Stimulated activated CD4-positive, alpha-beta T cell treated with anti-CD3 and anti-CD28 coated beads, TNF-alpha, amount 100 ng/mL, for 1 hour (primary cell): ENCODE data around the gene PRDM16.

ENCODE experiments used
- DNase-seq, 3 donors: peaks; one replicate each; pipeline ENCODE4 v3.0.0-alpha.2; 2020; ENCODE audit warnings: low read depth in 3 of 3, low spot score in 1 of 3

Gene PRDM16

GRCh38 chr1:3315399-3316339 lies 246.7 kb downstream of the PRDM16 start:
- no peak for DNase-seq

- no peak for DNase-seq
Observed at GRCh38 chr1:3316340-3316943, 247.4 kb downstream of the PRDM16 start.

- DNase-seq = no peak
Observed at GRCh38 chr1:3317456-3317855, 248.5 kb downstream of the PRDM16 start.

- DNase-seq = no peak
Observed at GRCh38 chr1:3318329-3318728, 249.3 kb downstream of the PRDM16 start.

- DNase-seq = no peak
Observed at GRCh38 chr1:3319874-3320245, 250.9 kb downstream of the PRDM16 start.

GRCh38 chr1:3320246-3321152 lies 251.5 kb downstream of the PRDM16 start:
- no peak for DNase-seq

GRCh38 chr1:3321559-3322449 lies 252.8 kb downstream of the PRDM16 start:
- DNase-seq = no peak

GRCh38 chr1:3322450-3323020 lies 253.5 kb downstream of the PRDM16 start:
- no peak for DNase-seq

GRCh38 chr1:3323021-3323795 lies 254.2 kb downstream of the PRDM16 start:
- no peak for DNase-seq

GRCh38 chr1:3323796-3324703 lies 255.0 kb downstream of the PRDM16 start:
- no peak for DNase-seq

GRCh38 chr1:3324704-3325535 lies 255.9 kb downstream of the PRDM16 start:
- DNase-seq = no peak

GRCh38 chr1:3326516-3327388 lies 257.7 kb downstream of the PRDM16 start:
- DNase-seq = no peak

- no peak for DNase-seq
Observed at GRCh38 chr1:3327389-3327702, 258.3 kb downstream of the PRDM16 start.

- DNase-seq = no peak
Observed at GRCh38 chr1:3327936-3328590, 259.1 kb downstream of the PRDM16 start.

- no peak for DNase-seq
Observed at GRCh38 chr1:3329640-3330281, 260.8 kb downstream of the PRDM16 start.

GRCh38 chr1:3330771-3331245 lies 261.8 kb downstream of the PRDM16 start:
- no peak for DNase-seq
